GM12865 (cell line): ENCODE data around the gene RNLS.

ENCODE experiments used
- DNase-seq: peaks from one replicate; pipeline ENCODE4 v3.0.0; 2010; ENCODE audit warnings: low read depth
- H3K4me3 ChIP-seq: 2 replicates; pipeline ENCODE4 v1.5.1; 2011; ENCODE audit warnings: mild to moderate bottlenecking, low read depth, low read length, control low read depth
- CTCF ChIP-seq: IDR thresholded peaks from 2 replicates; pipeline ENCODE4 v1.5.1; 2011; ENCODE audit warnings: low read length, control low read depth, low read depth, inconsistent platforms; ENCODE audit not compliant: insufficient read depth; ENCODE audit errors: missing control alignments

Gene RNLS

GRCh38 chr10:88473989-88474883 is 108.9 kb downstream of the RNLS start:
- no peak for TF ChIP-seq CTCF
- no peak for DNase-seq
- H3K4me3 ChIP-seq, result no peak overlapping the region

- TF ChIP-seq CTCF, result peak; percentile 3
- DNase-seq, result peak; percentile 20
- no peak overlapping the region for H3K4me3 ChIP-seq
These were observed 110.6 kb downstream of the RNLS start for GRCh38 chr10:88472540-88472939.

- no peak overlapping the region for H3K4me3 ChIP-seq
- TF ChIP-seq CTCF, result no peak
- no peak for DNase-seq
These were observed 111.2 kb downstream of the RNLS start for GRCh38 chr10:88471899-88472298.

- no peak for DNase-seq
- TF ChIP-seq CTCF, result no peak
- no peak overlapping the region for H3K4me3 ChIP-seq
These were observed 115.2 kb downstream of the RNLS start for GRCh38 chr10:88467835-88468485.

GRCh38 chr10:88466786-88467185 is 116.3 kb downstream of the RNLS start:
- TF ChIP-seq CTCF, result no peak
- H3K4me3 ChIP-seq, result no peak overlapping the region
- DNase-seq, result no peak

GRCh38 chr10:88465765-88466164 is 117.4 kb downstream of the RNLS start:
- no peak for TF ChIP-seq CTCF
- DNase-seq, result no peak
- H3K4me3 ChIP-seq, result no peak overlapping the region
